Mucosa of descending colon (tissue), 3 donors: Measurements from ENCODE around the gene SLC46A1. TPM values are rescaled to one million over a fixed set of nuclear protein-coding genes. Genes with fewer than 3 reads are reported as not detected.

ENCODE experiments used
- ATAC-seq: fragments of 200-7000 bp; cut with Tn5 transposase; one replicate; pipeline ENCODE4 v1.9.1; 2020; ENCODE audit warnings: mild to moderate bottlenecking, moderate library complexity
- DNase-seq, 3 donors: peaks; one replicate each; pipeline ENCODE4 v3.0.0-alpha.2; 2020
- H3K36me3 ChIP-seq: fragments of 200-600 bp; one replicate; pipeline ENCODE4 v1.8.0; 2021; ENCODE audit warnings: low read depth, mild to moderate bottlenecking
- H3K4me1 ChIP-seq: fragments of 200-600 bp; one replicate; pipeline ENCODE4 v1.8.0; 2021; ENCODE audit warnings: low read depth, mild to moderate bottlenecking
- H3K4me3 ChIP-seq: fragments of 200-600 bp; one replicate; pipeline ENCODE4 v1.8.0; 2021; ENCODE audit warnings: mild to moderate bottlenecking
- H3K9me3 ChIP-seq: fragments of 200-600 bp; one replicate; pipeline ENCODE4 v1.8.0; 2021; ENCODE audit warnings: mild to moderate bottlenecking
- CTCF ChIP-seq: fragments of 200-600 bp; IDR thresholded peaks from one replicate; pipeline ENCODE4 v1.8.0; 2022; ENCODE audit warnings: antibody characterized with exemption, mild to moderate bottlenecking
- intact Hi-C, 2 donors: fragments of 100-400 bp; cut with DNase I in 1 of 2; cut with micrococcal nuclease in 1 of 2; formaldehyde crosslinking; loops; one replicate each; pipeline versions ENCODE4 v1.11.0 to v1.11.1; 2022; cut with DNase I, micrococcal nuclease
- total RNA-seq, 3 donors: library from RNA; stranded (reverse); fragmentation: NEBNext Ultra II Directional in 2 of 3; extraction: Animal tissue kit (Norgen Biotek cat#: 25700) in 2 of 3; gene quantifications; one replicate each; pipeline versions ENCODE4 v1.2.1 to v1.2.4, GENCODE V29; 2021 to 2023
- donor health status: DM: no; HTN: no; CAD: no; lungs with moderate emphysema.
- donor health status: DM: no; HTN: no; CAD: no.
- donor health status: DM: no; HTN: yes; CAD: no.

Gene SLC46A1
- total RNA-seq, 3 donors from 2014 or later: 4.2 to 10.0 (median 8.6) TPM

GRCh38 chr17:28366605-28367004, 39.4 kb downstream of the SLC46A1 start:
- no peaks in the 10 kb centered on the region for H3K9me3 ChIP-seq
- TF ChIP-seq CTCF: no peak
- intact Hi-C loops: no loop called here
- ATAC-seq: no peak
- H3K36me3 ChIP-seq: peaks cover 3% of the 10 kb centered on the region
- DNase-seq: no peak
- peaks cover 1% of the 10 kb centered on the region for H3K4me1 ChIP-seq
- H3K4me3 ChIP-seq: no peak overlapping the region

GRCh38 chr17:28365487-28365886, 40.5 kb downstream of the SLC46A1 start:
- TF ChIP-seq CTCF: no peak
- H3K9me3 ChIP-seq: no peaks in the 10 kb centered on the region
- ATAC-seq: no peak
- H3K4me1 ChIP-seq: no peaks in the 10 kb centered on the region
- no peak overlapping the region for H3K4me3 ChIP-seq
- intact Hi-C loops: no loop called here
- DNase-seq: no peak
- peaks cover 11% of the 10 kb centered on the region for H3K36me3 ChIP-seq

GRCh38 chr17:28364665-28365363, 41.2 kb downstream of the SLC46A1 start, which contains the start of gene SEBOX:
Gene SEBOX (minus strand): TSS chr17:28365199. CDS start chr17:28365151, 48 bp downstream.
- Histone ChIP-seq H3K9me3 (no peaks in the 10 kb centered on the region), H3K4me1 (no peaks in the 10 kb centered on the region), H3K36me3 (peaks cover 11% of the 10 kb centered on the region), H3K4me3 (no peak within 1 kb of the TSS)
- ATAC-seq: no peak
- intact Hi-C loops: no loop called here
- no peak for TF ChIP-seq CTCF
- no peak for DNase-seq

GRCh38 chr17:28363776-28364650, 42.0 kb downstream of the SLC46A1 start:
- DNase-seq (no peak), ATAC-seq (no peak)
- TF ChIP-seq CTCF: no peak
- H3K9me3 ChIP-seq: no peaks in the 10 kb centered on the region
- no peak overlapping the region for H3K4me3 ChIP-seq
- peaks cover 11% of the 10 kb centered on the region for H3K36me3 ChIP-seq
- no peaks in the 10 kb centered on the region for H3K4me1 ChIP-seq
- intact Hi-C loops: no loop called here

- no peak for TF ChIP-seq CTCF
- ATAC-seq (no peak), DNase-seq (no peak)
- H3K4me3 ChIP-seq: no peak overlapping the region
- H3K4me1 ChIP-seq: peaks cover 6% of the 10 kb centered on the region
- H3K36me3 ChIP-seq: peaks cover 11% of the 10 kb centered on the region
- no peaks in the 10 kb centered on the region for H3K9me3 ChIP-seq
- intact Hi-C loops: no loop called here
Observed at GRCh38 chr17:28363186-28363585, 42.8 kb downstream of the SLC46A1 start.
